Chondrocyte (in vitro differentiated cells): ENCODE results near the gene CIDEC. TPM values are rescaled to one million over a fixed set of nuclear protein-coding genes. Genes with fewer than 3 reads are reported as not detected.

Experiments
- DNase-seq: peaks from one replicate; pipeline ENCODE4 v3.0.0; 2021; ENCODE audit warnings: mixed read lengths, low spot score
- H3K27ac Mint-ChIP-seq: one replicate; pipeline ENCODE4 v1.8.0; 2021; ENCODE audit warnings: mild to moderate bottlenecking, moderate library complexity, mixed read lengths; ENCODE audit not compliant: unreplicated experiment
- H3K27me3 Mint-ChIP-seq: 2 replicates; pipeline ENCODE4 v1.8.0; 2021; ENCODE audit warnings: low read depth, mixed read lengths
- H3K36me3 Mint-ChIP-seq: 2 replicates; pipeline ENCODE4 v1.8.0; 2021; ENCODE audit warnings: low read depth, mixed read lengths
- H3K4me1 Mint-ChIP-seq: 2 replicates; pipeline ENCODE4 v1.8.0; 2021; ENCODE audit warnings: low read depth, mild to moderate bottlenecking, mixed read lengths
- H3K4me3 Mint-ChIP-seq: one replicate; pipeline ENCODE4 v1.8.0; 2021; ENCODE audit warnings: mild to moderate bottlenecking, moderate library complexity, mixed read lengths; ENCODE audit not compliant: unreplicated experiment
- H3K9me3 Mint-ChIP-seq: 2 replicates; pipeline ENCODE4 v1.8.0; 2021; ENCODE audit warnings: low read depth, mixed read lengths
- total RNA-seq: library from RNA; stranded (reverse); gene quantifications from 3 replicates; pipeline ENCODE4 v1.2.1, GENCODE V29; 2021
- TF ChIP-seq, protein P1 (sequence below): fragments of 200-600 bp; sonication (generic); IDR thresholded peaks from 2 replicates; pipeline ENCODE4 v1.5.0; 2021; ENCODE audit warnings: antibody characterized with exemption, mild to moderate bottlenecking, moderate library complexity

CIDEC gene
- total RNA-seq, 1 donor from 2014 or later = not detected

DNA sequence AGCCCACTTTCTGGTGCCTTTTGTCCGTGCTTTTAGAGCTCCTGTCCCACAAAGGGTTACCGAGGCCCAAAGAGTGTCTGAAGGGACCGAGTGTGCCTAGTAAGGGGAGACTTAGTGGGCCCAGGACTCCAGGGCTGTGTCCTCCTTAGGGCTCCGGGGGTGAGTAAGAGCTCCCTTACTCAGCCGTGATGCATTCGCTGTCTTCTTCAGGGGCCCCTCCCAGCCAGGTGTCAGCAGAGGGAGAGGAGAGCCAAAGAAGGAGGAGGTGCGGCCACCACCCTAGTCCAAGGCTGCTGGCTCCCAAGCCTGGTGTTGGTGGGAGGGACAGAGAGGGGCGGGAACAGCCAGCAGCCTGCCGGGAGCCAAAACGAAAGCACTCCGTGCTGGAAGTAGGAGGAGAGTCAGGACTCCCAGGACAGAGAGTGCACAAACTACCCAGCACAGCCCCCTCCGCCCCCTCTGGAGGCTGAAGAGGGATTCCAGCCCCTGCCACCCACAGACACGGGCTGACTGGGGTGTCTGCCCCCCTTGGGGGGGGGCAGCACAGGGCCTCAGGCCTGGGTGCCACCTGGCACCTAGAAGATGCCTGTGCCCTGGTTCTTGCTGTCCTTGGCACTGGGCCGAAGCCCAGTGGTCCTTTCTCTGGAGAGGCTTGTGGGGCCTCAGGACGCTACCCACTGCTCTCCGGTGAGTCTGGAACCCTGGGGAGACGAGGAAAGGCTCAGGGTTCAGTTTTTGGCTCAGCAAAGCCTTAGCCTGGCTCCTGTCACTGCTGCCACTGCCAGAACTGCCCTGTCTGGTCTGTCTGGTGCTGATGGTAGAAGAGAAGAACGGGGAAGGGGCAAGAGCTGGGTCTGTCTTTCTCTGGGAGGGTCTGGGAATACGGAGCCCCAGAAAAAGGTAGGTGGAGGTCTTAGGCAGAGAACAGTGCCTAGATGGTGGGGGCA is 37.0 kb upstream of the CIDEC start, which contains the start of gene IL17RC:
IL17RC (plus strand) TSS at position 365 of the 947 bp plus-strand sequence; CDS start at position 583, 218 bp downstream.
- Mint-ChIP-seq H3K36me3 (no peaks in the 10 kb centered on the region), H3K9me3 (no peaks in the 10 kb centered on the region), H3K27me3 (no peaks in the 10 kb centered on the region), H3K27ac (peak within 1 kb of the TSS; percentile 85), H3K4me3 (peak within 1 kb of the TSS; percentile 76), H3K4me1 (peaks cover 42% of the 10 kb centered on the region)
- no peak for DNase-seq
- TF ChIP-seq, protein P1, sequence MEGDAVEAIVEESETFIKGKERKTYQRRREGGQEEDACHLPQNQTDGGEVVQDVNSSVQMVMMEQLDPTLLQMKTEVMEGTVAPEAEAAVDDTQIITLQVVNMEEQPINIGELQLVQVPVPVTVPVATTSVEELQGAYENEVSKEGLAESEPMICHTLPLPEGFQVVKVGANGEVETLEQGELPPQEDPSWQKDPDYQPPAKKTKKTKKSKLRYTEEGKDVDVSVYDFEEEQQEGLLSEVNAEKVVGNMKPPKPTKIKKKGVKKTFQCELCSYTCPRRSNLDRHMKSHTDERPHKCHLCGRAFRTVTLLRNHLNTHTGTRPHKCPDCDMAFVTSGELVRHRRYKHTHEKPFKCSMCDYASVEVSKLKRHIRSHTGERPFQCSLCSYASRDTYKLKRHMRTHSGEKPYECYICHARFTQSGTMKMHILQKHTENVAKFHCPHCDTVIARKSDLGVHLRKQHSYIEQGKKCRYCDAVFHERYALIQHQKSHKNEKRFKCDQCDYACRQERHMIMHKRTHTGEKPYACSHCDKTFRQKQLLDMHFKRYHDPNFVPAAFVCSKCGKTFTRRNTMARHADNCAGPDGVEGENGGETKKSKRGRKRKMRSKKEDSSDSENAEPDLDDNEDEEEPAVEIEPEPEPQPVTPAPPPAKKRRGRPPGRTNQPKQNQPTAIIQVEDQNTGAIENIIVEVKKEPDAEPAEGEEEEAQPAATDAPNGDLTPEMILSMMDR = no peak

DNA sequence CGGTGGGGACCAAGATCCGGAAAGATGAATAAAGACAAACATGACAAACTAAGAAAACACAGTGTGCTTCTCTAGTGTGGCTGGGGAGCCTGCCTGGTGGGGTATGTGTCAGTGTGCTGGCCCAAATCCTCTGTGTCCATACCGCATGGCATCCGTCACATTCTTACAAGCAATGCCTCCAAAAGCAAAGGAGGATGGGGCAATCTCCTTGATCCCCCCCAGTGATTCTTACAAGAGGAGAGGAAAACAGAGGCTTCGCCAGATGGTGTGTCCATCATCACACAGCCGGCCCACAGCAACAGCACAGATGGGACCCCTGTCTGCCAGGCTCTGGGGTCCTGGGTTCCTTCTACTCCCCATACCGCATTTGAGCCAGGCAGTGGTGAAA is 36.3 kb upstream of the CIDEC start:
- Mint-ChIP-seq H3K4me3 (peak overlapping the region; percentile 76), H3K36me3 (no peaks in the 10 kb centered on the region), H3K27ac (peak overlapping the region; percentile 85), H3K9me3 (no peaks in the 10 kb centered on the region), H3K27me3 (no peaks in the 10 kb centered on the region), H3K4me1 (peaks cover 45% of the 10 kb centered on the region)
- TF ChIP-seq, protein P1 = no peak
- DNase-seq = no peak

DNA sequence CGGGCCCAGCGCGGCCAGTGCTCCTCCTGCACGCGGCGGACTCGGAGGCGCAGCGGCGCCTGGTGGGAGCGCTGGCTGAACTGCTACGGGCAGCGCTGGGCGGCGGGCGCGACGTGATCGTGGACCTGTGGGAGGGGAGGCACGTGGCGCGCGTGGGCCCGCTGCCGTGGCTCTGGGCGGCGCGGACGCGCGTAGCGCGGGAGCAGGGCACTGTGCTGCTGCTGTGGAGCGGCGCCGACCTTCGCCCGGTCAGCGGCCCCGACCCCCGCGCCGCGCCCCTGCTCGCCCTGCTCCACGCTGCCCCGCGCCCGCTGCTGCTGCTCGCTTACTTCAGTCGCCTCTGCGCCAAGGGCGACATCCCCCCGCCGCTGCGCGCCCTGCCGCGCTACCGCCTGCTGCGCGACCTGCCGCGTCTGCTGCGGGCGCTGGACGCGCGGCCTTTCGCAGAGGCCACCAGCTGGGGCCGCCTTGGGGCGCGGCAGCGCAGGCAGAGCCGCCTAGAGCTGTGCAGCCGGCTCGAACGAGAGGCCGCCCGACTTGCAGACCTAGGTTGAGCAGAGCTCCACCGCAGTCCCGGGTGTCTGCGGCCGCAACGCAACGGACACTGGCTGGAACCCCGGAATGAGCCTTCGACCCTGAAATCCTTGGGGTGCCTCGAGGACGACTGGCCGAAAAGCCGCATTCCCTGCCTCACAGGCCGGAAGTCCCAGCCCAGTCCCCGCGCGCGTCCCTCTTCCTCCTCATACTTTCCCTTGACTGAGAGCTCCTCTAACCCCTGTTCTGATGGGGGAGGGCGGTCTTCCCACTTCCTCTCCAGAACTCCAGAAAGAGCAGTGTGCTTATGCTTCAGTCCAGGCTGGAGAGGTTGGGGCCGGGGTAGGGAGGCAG is 35.4 kb upstream of the CIDEC start:
- TF ChIP-seq, protein P1 = peak; percentile 77
- H3K4me3 Mint-ChIP-seq = peak overlapping the region; percentile 76
- H3K9me3 Mint-ChIP-seq = no peaks in the 10 kb centered on the region
- H3K4me1 Mint-ChIP-seq = peaks cover 45% of the 10 kb centered on the region
- H3K27ac Mint-ChIP-seq = peak overlapping the region; percentile 85
- no peaks in the 10 kb centered on the region for H3K36me3 Mint-ChIP-seq
- H3K27me3 Mint-ChIP-seq = no peaks in the 10 kb centered on the region
- no peak for DNase-seq

DNA sequence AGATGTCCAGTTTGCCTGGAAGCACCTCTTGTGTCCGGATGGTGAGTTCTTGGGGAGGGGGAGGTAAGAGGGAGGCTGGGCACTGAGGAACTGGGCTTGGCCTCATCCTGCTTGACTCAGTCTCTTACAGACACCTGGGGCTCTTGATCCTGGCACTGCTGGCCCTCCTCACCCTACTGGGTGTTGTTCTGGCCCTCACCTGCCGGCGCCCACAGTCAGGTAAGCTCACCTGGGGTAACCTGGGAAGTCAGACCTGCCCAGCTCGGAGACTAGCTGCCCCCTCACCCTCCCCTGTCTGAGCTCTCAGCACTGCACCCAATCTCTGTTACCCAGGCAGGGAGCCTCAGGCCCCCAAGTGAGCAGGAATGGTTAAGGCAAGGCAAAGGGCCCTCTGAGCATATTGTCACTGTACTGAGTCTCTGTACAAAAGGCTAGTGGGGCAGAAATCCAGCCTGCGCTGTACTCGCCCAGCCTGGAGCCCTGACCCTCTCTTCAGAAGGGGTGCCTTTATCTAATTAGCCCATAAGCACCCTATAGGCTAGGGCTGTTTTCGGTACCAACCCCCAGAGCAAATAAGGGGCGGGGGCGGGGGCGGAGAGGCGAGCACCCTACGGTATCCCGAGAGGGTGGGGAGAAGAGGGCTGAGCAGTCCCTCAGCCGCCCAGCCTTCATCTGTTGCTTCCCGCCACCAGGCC is 34.7 kb upstream of the CIDEC start:
- H3K27ac Mint-ChIP-seq = no peak overlapping the region
- peaks cover 45% of the 10 kb centered on the region for H3K4me1 Mint-ChIP-seq
- peak overlapping the region; percentile 19 for H3K4me3 Mint-ChIP-seq
- H3K9me3 Mint-ChIP-seq = no peaks in the 10 kb centered on the region
- no peaks in the 10 kb centered on the region for H3K27me3 Mint-ChIP-seq
- DNase-seq = no peak
- H3K36me3 Mint-ChIP-seq = no peaks in the 10 kb centered on the region
- TF ChIP-seq, protein P1 = no peak
